HG03280 (cell line): ENCODE data around the gene RAB10.
"Not testable (repeated sequence)": the region's sequence is repeated elsewhere in the genome, so short reads cannot be mapped to it uniquely, and the experiment has no call there.

Experiments used
- ATAC-seq: cut with Tn5 transposase; IDR thresholded peaks from one replicate; pipeline ENCODE4 v1.9.1; 2021; ENCODE audit warnings: mild to moderate bottlenecking, moderate library complexity; ENCODE audit not compliant: unreplicated experiment

The RAB10 gene

GRCh38 chr2:26086779-26087178, 52.9 kb downstream of the RAB10 start:
- no peak for ATAC-seq

GRCh38 chr2:26088038-26088643, 54.3 kb downstream of the RAB10 start:
- ATAC-seq: no peak

- ATAC-seq: not testable (repeated sequence)
These were observed 55.0 kb downstream of the RAB10 start for GRCh38 chr2:26088931-26089330.

GRCh38 chr2:26089337-26089736, 55.5 kb downstream of the RAB10 start:
- no peak for ATAC-seq

- ATAC-seq: no peak
These were observed 61.9 kb downstream of the RAB10 start for GRCh38 chr2:26095758-26096157.

- no peak for ATAC-seq
These were observed 66.0 kb downstream of the RAB10 start for GRCh38 chr2:26099933-26100332.

GRCh38 chr2:26100384-26100783, 66.5 kb downstream of the RAB10 start:
- ATAC-seq: no peak

GRCh38 chr2:26103752-26104151, 69.9 kb downstream of the RAB10 start:
- ATAC-seq: no peak

GRCh38 chr2:26108701-26109100, 74.8 kb downstream of the RAB10 start:
- ATAC-seq: not testable (repeated sequence)

GRCh38 chr2:26112201-26112600, 78.3 kb downstream of the RAB10 start:
- ATAC-seq: no peak

GRCh38 chr2:26114151-26114550, 80.3 kb downstream of the RAB10 start:
- no peak for ATAC-seq

- ATAC-seq: no peak
These were observed 84.8 kb downstream of the RAB10 start for GRCh38 chr2:26118682-26119081.

GRCh38 chr2:26119521-26119920, 85.6 kb downstream of the RAB10 start:
- no peak for ATAC-seq

GRCh38 chr2:26122630-26123029, 88.7 kb downstream of the RAB10 start:
- no peak for ATAC-seq

- no peak for ATAC-seq
These were observed 89.5 kb downstream of the RAB10 start for GRCh38 chr2:26123426-26123825.

GRCh38 chr2:26126074-26126473, 92.2 kb downstream of the RAB10 start:
- no peak for ATAC-seq

- no peak for ATAC-seq
These were observed 94.3 kb downstream of the RAB10 start for GRCh38 chr2:26128176-26128575.

- ATAC-seq: no peak
These were observed 96.9 kb downstream of the RAB10 start for GRCh38 chr2:26130763-26131162.

- ATAC-seq: no peak
These were observed 102.6 kb downstream of the RAB10 start for GRCh38 chr2:26136451-26136850.

GRCh38 chr2:26139269-26140183, 105.6 kb downstream of the RAB10 start:
- ATAC-seq: no peak

- no peak for ATAC-seq
These were observed 107.4 kb downstream of the RAB10 start for GRCh38 chr2:26141145-26141769.

- ATAC-seq: no peak
These were observed 110.1 kb downstream of the RAB10 start for GRCh38 chr2:26144031-26144430.
